ENCODE results near the gene SYK. TPM values are rescaled to one million over a fixed set of nuclear protein-coding genes. Genes with fewer than 3 reads are reported as not detected.

SYK gene
- total RNA-seq, 2 donors from 2014 or later, result 4.5 to 43.6 TPM

GRCh38 chr9:90846770-90847419 is 45.3 kb downstream of the SYK start:
- Histone ChIP-seq H3K36me3 (no peaks in the 10 kb centered on the region), H3K9me3 (no peaks in the 10 kb centered on the region), H3K27ac (no peak overlapping the region), H3K4me1 (replicated peaks) (no peaks in the 10 kb centered on the region), H3K27me3 (replicated peaks; ENCODE audit: insufficient read depth) (no peaks in the 10 kb centered on the region), H3K4me3 (no peak overlapping the region)
- no peak for DNase-seq (ENCODE audit: low spot score)
- TF ChIP-seq, protein P1, sequence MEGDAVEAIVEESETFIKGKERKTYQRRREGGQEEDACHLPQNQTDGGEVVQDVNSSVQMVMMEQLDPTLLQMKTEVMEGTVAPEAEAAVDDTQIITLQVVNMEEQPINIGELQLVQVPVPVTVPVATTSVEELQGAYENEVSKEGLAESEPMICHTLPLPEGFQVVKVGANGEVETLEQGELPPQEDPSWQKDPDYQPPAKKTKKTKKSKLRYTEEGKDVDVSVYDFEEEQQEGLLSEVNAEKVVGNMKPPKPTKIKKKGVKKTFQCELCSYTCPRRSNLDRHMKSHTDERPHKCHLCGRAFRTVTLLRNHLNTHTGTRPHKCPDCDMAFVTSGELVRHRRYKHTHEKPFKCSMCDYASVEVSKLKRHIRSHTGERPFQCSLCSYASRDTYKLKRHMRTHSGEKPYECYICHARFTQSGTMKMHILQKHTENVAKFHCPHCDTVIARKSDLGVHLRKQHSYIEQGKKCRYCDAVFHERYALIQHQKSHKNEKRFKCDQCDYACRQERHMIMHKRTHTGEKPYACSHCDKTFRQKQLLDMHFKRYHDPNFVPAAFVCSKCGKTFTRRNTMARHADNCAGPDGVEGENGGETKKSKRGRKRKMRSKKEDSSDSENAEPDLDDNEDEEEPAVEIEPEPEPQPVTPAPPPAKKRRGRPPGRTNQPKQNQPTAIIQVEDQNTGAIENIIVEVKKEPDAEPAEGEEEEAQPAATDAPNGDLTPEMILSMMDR (IDR thresholded peaks at IDR 0.05), result no peak
- no peak for TF ChIP-seq POLR2A (IDR thresholded peaks at IDR 0.05)
- TF ChIP-seq POLR2AphosphoS5 (IDR thresholded peaks at IDR 0.05), result no peak
- WGBS, result 96% methylated on average over 6 of the region's 6 CpGs
- intact Hi-C loops (cut with DNase I), result no loop called here

DNA sequence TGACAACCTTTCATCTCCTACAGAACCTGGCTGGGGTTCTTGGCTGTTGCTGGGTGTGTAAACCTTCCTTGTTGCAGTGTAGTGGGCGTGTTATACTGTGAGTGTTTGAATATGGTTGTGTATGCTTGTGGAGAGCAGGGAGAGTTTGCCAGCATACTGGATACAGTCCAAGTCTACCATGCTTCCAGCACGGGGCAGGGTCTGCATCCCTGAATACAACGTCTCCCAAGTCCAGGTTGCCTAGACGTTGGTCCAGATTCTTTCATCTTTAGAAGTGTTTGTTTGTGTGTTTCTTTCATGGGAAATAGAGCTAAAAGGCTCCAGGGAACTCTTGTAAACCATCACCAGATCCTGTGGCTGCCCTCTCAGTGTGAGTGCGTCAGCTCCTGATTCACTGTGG is 46.4 kb downstream of the SYK start:
- DNase-seq (ENCODE audit: low spot score), result no peak
- TF ChIP-seq POLR2A (IDR thresholded peaks at IDR 0.05) (no peak), POLR2AphosphoS5 (IDR thresholded peaks at IDR 0.05) (no peak)
- TF ChIP-seq, protein P1 (IDR thresholded peaks at IDR 0.05), result no peak
- no peaks in the 10 kb centered on the region for H3K27me3 ChIP-seq (replicated peaks; ENCODE audit: insufficient read depth)
- no peak overlapping the region for H3K27ac ChIP-seq
- no peaks in the 10 kb centered on the region for H3K4me1 ChIP-seq (replicated peaks)
- no peaks in the 10 kb centered on the region for H3K9me3 ChIP-seq
- no peak overlapping the region for H3K4me3 ChIP-seq
- WGBS, result 63% methylated on average over 5 of the region's 5 CpGs
- intact Hi-C loops (cut with DNase I), result no loop called here
- no peaks in the 10 kb centered on the region for H3K36me3 ChIP-seq

DNA sequence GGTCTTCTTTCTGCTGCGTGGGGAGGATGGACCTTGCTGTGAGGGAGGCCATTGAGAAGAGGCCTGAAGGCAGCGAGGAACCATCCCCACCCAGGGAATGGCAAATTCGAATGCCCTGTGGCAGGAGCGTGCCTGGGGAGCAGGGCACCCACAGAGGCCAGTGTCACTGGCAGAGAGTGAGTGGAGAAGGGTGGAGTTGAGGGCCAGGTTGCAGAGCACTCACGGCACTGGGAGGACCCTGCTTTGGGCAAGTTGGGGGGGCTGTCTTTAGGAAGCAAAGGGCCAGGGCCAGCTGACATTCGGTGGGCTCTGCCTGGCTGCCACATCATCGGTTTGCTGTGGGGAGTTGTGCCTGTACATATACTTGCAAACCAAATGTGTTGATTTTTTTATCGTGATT is 47.2 kb downstream of the SYK start:
- Histone ChIP-seq H3K27ac (no peak overlapping the region), H3K9me3 (no peaks in the 10 kb centered on the region), H3K27me3 (replicated peaks; ENCODE audit: insufficient read depth) (no peaks in the 10 kb centered on the region), H3K4me1 (replicated peaks) (no peaks in the 10 kb centered on the region), H3K4me3 (no peak overlapping the region), H3K36me3 (no peaks in the 10 kb centered on the region)
- no peak for TF ChIP-seq POLR2AphosphoS5 (IDR thresholded peaks at IDR 0.05)
- TF ChIP-seq, protein P1 (IDR thresholded peaks at IDR 0.05), result no peak
- no peak for TF ChIP-seq POLR2A (IDR thresholded peaks at IDR 0.05)
- intact Hi-C loops (cut with DNase I), result no loop called here
- no peak for DNase-seq (ENCODE audit: low spot score)
- 91% methylated on average over 8 of the region's 8 CpGs for WGBS

- no peak overlapping the region for H3K4me3 ChIP-seq
- 88% methylated on average over 5 of the region's 5 CpGs for WGBS
- no peak for DNase-seq (ENCODE audit: low spot score)
- intact Hi-C loops (cut with DNase I), result no loop called here
- H3K36me3 ChIP-seq, result no peaks in the 10 kb centered on the region
- H3K4me1 ChIP-seq (replicated peaks), result no peaks in the 10 kb centered on the region
- no peak for TF ChIP-seq POLR2AphosphoS5 (IDR thresholded peaks at IDR 0.05)
- H3K27ac ChIP-seq, result no peak overlapping the region
- H3K27me3 ChIP-seq (replicated peaks; ENCODE audit: insufficient read depth), result no peaks in the 10 kb centered on the region
- H3K9me3 ChIP-seq, result no peaks in the 10 kb centered on the region
Observed at GRCh38 chr9:90851444-90851843, 49.8 kb downstream of the SYK start.

DNA sequence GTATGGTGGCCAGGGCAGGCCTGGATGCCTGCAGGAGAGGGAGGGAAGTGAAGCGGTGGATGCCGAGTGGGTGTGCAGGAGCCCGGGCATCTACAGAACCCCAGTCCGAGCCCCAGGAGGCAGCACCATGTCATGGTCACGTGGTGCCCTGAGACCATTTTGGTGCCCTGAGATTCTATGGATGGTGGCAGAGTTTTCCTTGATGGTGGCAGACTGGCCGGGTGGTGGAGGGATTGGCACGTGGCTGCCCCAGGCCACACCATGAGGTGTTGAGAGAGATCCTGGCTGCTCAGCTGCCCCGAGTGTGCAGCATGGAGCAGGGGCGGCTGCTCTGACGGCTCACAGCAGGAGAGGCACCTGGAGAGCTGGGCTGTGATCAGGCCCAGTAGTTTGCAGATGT is 52.3 kb downstream of the SYK start:
- Histone ChIP-seq H3K4me1 (replicated peaks) (no peaks in the 10 kb centered on the region), H3K36me3 (no peaks in the 10 kb centered on the region), H3K27ac (no peak overlapping the region), H3K27me3 (replicated peaks; ENCODE audit: insufficient read depth) (no peaks in the 10 kb centered on the region), H3K9me3 (no peaks in the 10 kb centered on the region), H3K4me3 (no peak overlapping the region)
- WGBS, result 90% methylated on average over 10 of the region's 10 CpGs
- intact Hi-C loops (cut with DNase I), result no loop called here
- no peak for TF ChIP-seq POLR2A (IDR thresholded peaks at IDR 0.05)
- TF ChIP-seq, protein P1 (IDR thresholded peaks at IDR 0.05), result no peak
- no peak for TF ChIP-seq POLR2AphosphoS5 (IDR thresholded peaks at IDR 0.05)
- no peak for DNase-seq (ENCODE audit: low spot score)
